SK-N-DZ (cell line): Measurements from ENCODE around the gene FREM1.

Experiments used
- DNase-seq: peaks from one replicate; pipeline ENCODE4 v3.0.0-alpha.2; 2015; ENCODE audit warnings: low spot score

The FREM1 gene

DNA sequence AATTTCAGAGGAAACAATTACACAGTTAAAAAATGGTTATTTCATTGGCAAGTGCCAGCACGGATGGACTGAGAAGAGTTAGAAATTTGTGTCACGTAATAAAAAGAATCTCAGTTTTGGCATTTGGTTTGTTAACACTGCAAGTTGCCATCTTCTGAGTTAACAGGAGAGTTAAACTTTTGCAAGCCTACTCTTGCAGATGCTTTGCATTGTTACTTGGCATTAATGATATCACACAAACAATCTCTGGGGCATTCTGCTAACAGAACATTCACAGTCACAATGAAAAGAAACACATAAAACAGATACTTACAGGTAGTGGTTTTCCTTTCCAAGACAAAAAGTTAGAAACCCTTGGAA lies 647 bp downstream of the FREM1 start:
- DNase-seq = no peak

DNA sequence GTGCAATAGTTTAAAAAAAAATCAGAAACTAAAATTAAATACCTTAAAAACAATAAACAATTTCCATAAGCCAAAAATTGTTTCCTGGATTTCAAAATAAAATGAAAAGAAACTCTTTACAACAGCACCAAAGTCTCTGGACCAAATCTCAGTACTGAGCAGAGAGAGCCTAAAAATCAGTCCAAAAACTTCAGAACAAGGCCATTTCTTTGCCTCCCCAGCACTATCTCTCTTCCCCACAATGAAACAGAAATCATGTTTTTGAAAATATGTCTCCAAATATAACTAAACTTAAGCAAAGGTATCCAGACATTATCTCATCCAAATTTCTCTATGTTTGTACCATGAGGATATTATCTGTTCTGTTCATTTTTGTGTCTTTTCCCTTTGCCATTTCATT lies 1.0 kb downstream of the FREM1 start:
- DNase-seq = no peak

DNA sequence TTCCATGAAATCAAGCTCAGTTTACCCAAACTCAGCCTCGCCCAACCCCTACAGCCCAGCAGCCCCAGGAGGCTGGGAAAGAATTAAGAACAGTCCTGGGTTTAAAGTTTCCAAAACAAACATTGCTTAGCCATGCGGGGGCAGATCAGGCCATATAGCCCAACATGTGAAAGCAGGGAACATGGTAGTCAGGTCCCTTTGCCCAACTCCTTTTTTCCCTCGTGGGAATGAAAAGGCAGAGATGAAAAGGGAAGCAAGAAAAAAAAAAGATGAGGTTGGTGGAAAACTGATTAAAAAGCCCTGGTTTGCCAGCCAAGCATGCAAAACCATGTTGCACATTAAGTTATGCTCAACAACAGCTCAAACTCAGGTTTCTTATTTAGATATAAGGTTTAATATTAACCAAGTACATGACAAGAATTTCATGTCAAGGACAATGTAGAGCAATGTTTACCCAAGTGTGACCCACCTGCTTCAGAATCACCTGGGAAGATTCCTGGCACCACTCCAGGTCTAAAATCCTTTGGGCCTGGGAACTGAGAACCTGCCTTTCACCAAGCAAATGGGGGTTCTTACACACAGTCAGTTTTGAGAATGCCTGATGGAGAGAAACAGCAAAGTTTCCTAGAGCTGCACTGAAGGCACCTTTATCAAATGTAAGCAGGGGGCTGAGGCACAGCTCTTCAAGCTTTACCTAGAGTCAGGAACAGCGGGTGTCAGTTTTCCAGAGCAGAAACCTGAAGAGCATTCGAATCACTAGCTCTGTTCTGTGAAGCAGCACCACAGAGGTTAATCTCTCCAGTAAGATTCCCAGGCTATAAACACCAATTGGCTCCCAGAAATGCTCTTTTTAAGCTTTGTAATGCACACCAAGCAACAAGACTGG lies 1.7 kb downstream of the FREM1 start:
- DNase-seq = no peak

DNA sequence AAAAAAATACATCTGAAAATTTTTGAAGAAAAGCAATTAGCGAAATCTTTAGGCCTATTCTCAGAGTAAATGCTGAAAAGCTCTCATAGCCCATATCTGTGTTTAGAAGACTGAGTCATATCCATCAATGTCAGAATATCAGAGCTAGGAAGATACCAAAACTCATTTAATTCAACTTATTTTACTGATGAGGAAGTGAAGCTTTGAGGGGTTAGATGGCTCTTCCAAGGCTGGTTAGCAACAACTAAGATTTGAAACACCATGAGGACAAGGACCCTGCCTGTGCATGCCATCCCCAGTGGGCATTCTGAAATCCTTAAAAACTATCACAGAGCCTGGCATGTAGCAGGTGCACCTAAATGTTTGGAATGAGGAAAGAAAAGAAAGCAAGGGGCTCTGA lies 2.5 kb downstream of the FREM1 start:
- DNase-seq = no peak

DNA sequence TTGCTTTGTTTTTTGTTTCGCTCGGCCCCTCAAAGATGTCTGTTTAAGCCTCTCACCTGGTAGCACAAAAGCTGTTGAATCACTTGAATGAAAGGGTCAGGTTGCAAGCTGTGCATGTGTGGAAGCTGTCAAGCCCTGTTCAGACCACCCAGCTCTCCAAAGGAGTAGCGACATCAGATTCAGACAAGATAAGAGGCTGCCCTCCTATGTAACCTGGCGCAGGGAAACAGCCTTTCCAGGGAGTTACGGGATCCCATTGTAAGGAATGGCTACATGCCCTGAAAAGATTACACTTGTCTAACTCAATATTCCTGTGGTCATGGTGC lies 2.9 kb downstream of the FREM1 start:
- peak; percentile 65 for DNase-seq

DNA sequence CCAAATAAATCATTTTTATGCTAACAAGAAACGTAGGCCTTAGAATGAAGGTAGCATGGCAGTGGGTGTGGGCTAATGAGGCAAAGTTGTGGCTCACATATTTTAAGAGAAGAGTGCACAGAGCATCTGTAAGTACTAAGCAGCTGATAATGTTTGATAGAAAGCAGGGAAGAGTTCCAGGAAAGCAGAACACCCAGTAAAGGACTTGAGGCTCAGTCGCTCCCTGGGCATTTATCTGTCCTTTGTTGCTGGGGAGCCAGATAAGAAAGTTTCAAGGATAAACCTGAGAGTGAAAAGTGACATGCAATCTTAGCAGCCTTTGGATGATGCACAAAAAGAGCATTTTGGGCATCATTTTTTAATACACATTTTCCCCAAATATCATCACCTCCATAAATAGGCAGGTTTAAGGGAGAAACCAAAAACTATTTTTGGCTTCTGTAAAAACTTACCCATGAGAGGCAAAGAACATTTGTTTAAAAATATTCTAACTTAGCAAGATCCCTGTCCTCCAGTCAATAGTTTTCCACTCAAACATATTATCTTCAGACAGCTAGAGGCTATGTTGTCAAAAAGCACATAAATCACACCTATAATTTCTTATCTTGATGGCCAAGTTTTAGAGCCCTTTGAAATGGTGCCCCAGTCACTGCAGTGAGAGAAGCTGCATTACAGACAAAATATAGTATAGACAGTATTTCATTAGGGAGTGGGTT lies 3.4 kb downstream of the FREM1 start:
- peak; percentile 23 for DNase-seq

DNA sequence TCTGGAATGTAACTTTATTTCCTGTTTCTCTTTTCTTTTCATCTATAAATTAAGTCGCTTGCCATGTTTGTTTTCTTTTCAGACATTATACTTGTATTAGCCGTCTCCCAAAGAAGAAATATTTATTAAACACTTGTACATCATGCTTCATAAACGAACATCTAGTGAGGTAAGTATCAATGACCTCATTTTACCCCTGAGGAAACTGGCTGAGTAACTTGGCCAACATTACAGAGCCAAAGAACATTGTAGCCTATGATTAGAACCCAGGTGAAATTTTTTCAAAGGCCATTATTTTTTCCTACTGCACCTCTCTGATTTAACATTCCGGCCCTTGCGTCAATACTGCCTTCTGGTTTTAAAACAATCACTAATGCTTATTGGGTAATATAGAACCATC lies 4.2 kb downstream of the FREM1 start:
- DNase-seq = no peak

DNA sequence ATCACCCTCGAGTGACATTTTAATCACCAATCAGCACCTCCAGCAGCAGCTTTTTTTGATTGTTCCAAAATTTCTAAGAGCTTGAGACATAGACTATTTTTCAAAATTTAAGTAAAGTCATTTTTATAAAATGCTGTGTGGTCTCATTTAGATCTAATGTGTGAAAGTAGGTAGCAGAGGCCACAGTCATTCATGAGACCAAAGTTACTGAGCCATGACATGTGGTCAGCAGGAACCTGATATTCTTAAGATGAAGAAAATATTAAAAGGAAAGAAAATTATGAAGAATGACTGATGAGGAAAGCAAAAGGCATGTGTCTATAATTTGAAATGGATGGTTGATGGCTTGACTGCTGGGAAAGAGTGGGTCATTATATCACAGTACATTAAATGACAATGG lies 7.2 kb downstream of the FREM1 start:
- DNase-seq = no peak

DNA sequence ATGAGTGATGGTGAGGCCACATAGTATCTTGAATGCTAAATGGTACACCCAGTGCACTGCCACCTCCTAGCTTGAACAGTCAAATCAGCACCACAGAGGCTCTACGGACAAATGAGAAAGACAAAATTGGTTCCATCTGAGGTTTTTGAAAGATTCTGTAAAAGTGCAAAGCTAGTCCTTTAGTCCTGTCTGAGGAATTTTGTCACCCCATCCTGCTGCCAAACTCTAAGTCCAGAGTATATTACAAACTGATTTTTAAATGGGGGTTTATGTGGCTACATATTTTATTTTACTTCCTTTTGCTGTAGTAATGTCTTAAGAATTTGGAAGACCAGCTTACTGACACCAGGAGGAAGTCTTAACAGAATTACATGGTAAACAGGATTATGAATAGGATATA lies 7.7 kb downstream of the FREM1 start:
- DNase-seq = no peak

DNA sequence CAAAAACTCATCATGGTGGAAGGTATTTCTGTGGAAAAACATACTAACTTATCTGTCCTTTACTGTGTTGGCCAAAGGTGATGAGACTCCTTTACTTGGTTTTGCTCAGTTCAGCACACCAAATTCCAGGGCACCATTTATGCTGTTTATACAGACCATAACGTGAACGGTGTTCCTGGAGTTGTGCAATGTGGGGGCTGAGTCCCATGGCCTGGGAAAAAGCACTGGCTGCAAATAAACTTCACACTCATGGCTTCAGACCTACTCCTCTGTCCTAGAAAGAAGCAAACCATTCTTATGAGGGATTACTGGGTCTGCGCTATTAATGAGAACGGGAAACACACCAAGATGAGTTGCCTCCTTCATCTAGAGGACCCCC lies 10.4 kb downstream of the FREM1 start:
- DNase-seq = no peak

DNA sequence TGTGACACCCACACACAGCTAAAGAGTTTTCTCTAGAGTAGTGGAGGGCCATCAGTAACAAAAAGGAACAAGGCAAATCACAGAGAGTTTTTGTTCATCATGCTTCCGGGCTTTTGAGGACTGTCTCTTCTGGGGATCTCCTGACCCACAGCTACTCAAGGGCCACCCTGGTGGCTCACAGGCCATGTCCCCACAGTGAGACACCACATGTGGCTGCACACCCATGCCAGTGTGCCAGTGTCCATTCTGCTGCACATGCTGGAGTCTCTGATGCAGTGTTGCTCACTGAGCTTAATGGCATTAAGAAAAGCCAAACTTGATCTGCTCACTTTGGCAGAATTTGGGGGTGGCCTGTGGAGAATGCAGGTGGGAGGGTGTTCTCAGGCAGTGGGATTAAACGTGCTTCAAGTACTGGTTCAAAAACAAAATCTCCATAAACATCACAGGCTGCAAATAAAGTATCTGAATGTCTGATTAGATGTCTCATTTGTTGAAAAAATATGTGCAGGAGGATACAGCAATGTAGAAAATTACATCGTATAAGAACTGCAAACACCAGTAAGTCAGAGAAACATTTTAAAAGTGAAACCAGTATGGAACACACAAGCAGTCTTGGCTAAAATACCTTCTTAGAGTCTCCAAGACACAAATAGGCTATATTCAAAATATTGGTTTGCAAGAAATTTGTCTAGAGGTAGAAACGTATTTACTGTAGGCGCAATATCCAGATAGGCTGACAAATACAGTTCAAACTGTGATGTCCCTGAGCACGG lies 11.0 kb downstream of the FREM1 start:
- DNase-seq = no peak

DNA sequence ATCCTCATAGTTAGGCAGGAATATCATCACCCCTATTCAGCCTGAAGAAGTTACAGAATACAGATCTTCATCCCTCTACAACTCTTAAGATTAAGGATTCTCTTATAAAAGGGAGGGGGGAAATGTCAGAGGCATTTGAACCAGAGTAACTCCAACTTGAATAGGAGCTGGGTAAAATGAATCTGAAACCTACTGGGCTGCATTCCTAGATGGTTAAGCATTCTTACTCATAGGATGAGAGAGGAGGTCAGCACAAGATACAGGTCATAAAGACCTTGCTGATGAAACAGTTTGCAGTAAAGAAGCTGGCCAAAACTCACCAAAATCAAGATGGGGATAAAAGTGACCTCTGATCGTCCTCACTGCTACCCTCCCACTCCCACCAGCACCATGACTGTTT lies 14.4 kb downstream of the FREM1 start:
- no peak for DNase-seq

DNA sequence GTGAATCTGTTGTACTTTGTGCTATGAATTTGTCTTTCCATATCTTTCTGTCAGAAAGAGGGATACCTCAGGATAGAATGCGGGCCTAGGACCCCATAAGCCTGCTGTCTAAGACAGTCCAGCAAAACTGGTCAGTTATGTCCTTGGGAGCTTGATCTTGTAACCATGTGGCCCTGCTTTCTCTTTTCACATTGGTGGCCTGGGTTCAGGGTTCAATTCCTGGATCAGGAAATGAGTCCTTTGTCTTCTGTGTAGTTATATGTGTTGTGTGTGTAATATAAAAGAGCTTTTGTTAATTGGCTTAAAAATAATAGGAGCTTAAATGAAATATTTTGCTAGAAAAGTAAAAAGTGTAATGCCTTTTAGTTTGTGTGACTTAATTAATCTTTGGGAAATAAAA lies 16.9 kb downstream of the FREM1 start:
- no peak for DNase-seq

DNA sequence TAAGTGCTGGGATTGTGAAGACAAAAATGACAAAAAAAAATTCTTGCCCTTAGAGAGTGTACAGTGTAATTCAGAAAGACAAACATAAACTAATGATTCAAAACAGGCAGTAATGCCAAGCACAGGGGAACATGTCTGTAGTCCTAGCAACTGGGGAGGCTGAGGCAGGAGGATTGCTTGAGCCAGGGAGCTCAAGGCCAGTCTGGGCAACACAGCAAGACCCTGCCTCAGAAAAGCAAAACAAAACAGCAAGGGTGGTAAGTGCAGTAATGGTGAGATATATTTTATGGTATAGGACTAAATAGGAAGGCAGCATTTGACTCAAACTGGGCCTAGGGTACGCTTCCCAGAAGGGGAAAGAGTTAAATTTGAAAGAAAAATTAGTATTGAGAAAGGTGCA lies 18.9 kb downstream of the FREM1 start:
- DNase-seq = no peak

DNA sequence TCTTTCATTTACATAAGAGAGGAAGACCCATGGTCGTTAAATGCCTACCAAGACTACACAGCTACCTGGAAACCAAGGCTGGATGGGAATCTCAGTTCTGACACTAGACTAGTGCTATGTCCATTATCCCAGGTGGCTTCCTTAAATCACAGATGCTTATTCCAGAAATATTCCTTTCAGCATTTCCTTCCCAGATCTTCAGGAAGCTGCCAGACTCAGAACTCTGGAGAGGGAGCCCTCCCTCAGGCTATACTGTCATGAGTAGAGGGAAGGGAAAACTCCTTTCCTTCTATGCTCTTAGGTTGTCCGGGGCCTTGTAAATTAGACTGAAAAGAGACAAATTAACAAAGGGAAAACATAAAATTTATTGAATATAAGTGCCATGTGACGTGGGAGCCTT lies 20.8 kb downstream of the FREM1 start:
- no peak for DNase-seq

DNA sequence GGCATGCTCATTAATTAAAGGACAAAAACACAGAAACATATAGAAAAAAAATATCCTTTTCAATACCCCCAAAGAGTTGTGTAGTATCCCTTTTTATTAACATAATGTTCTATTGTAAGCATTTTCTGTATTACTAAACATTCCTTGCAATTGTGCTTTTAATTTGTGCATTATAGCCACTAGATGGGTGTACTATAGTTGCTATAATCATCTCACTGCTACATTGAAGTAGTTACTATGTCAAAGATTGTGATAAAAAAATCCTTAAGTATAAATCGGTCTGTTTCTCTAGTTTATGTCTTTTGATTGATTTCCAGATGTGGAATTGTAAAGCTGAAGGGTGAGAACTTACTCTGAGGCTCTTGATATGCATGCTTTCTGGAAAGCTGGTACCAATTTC lies 21.4 kb downstream of the FREM1 start:
- no peak for DNase-seq

DNA sequence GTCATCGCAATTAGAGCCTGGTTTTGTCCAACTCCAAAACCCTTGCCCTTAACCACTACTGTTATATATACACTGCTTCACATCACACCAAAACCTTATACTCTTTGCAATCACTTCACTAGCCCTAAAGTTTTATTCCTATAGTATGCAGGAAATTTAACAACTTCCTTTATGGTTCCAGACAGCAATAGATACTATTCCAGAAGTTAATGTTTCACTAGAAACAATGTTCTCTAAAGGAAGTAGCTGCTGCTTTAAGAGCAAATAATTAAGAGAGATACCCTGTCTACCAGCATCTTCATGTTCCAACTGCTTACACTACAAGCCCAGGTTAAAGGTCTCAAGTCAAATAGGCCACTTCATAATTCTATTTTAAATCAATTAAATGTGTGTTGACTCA lies 22.0 kb downstream of the FREM1 start:
- DNase-seq = no peak

DNA sequence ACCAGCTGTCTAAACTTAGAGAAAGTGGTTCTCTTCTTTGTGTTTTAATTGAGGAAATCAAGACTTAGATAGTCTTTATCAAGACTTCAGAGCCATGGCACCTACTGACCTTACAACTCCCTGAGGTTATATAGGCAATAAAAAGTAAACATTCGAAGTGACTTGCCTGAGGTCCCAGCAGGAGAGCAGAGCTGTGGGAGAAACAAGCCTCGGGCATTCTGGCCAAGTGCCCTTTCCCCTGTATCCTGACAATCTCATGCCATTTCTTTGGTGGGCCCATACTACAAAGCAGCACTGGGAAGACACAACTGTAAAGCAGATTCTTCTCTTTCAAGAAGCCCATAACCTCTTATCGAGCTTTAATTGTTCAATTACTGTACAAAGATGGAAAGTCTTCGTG lies 23.1 kb downstream of the FREM1 start:
- no peak for DNase-seq

DNA sequence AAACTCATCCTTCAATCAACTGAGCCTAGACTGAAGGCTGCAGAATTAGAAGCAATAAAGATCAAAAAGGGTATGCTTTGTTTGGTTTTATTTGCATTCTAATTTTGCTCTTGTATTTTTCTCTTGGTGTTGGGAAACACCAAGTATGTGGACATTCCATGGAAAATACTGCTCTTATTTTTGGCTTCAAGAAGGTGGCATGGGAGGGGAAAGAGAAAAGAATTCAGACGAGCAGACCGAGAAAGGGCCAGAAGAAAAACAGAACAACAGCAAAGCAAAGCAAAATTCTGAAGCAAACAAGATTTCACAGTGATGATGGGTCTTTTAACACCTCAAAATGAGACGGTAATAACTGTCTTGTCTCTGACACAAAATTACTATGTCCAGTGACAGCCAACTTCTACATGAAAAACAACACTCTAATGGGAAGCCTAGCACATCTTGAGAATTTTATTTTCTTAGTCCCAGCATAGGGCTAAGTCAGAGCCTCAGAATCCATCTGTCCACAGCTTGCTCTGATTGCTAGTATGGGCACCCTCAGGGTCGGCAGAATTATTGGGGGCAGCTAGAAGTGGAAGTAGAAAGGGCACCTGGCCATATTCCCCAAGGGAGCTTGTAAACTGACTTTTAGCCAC lies 26.8 kb downstream of the FREM1 start:
- no peak for DNase-seq

DNA sequence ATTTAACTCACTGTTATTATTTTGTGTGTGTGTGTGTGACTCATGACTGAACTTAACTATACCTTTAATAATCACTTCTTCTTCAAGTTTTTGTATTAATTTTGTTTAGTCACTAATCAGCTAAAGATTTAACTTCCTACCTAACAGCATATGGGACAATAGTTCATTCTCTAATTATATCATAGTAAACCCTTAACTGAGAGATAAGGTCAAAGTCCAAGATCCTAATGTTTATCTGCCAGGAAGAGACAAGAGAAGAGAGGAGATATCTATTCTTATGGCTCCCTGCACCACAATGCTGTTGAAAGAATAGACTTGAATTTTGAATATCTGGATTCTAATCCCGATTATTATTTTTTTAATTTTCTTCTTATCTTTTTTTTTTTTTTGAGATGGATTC lies 28.1 kb downstream of the FREM1 start:
- no peak for DNase-seq

DNA sequence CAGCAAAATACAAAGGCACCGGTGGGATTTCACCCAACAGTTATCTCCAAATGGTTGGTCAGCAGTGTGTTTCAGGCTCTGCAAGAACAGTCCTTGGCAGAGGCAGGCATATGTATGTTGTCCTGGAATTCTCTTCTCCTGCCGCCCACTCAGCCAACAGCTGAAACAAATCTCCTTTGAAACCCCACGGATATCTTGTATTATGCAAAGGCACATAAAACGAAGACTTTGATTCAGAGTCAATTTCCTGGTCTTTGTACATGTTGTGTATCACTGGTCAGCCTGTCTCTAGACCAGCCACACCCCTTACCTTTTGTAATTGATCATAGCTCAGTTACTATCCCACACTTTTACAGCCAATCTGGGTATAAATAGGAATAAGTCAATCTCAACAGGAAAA lies 29.2 kb downstream of the FREM1 start:
- DNase-seq = no peak

DNA sequence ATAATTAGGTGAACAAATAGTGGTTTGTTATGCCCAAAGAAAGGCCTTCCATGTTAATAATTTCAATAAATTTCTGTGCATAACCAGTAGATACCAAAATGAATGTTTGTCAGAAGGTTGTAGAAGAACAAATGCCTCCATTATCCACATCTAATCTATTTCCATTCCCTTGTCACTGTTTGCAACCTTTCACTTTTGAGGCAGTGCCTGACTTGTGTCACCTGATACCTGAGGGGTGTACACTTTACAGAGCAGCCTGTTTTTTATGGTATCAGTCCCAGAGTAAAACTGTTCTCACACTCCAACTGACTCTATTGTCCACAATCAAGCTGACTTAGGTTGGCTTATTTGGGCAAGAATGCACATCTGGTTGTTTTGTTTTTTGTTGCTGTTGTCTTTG lies 40.1 kb downstream of the FREM1 start:
- DNase-seq = no peak
